ENCODE results near the gene TUBG1. TPM values are rescaled to one million over a fixed set of nuclear protein-coding genes. Genes with fewer than 3 reads are reported as not detected.
"Not testable (repeated sequence)": the region's sequence is repeated elsewhere in the genome, so short reads cannot be mapped to it uniquely, and the experiment has no call there.

Gene TUBG1
- polyA plus RNA-seq, 1 experiment = 28.4 TPM

- CTCF ChIA-PET = no interaction called here
- POLR2A ChIA-PET = no interaction called here
- H3K27ac ChIP-seq (ENCODE audit: low read depth, low read length) = no peak overlapping the region
- no peak overlapping the region for H3K4me3 ChIP-seq (ENCODE audit: low read depth, low read length)
- H3K27me3 ChIP-seq (ENCODE audit: control insufficient read depth, insufficient read depth, low read length) = no peaks in the 10 kb centered on the region
- DNase-seq (ENCODE audit: low read depth, low spot score) = no peak
- TF ChIP-seq CTCF (IDR thresholded peaks at IDR 0.05; ENCODE audit: low read depth, low read length) = no peak
- H3K9me3 ChIP-seq (ENCODE audit: control insufficient read depth, insufficient read depth, low read length) = no peaks in the 10 kb centered on the region; the same call in 1 of the 2 replicates
Observed at GRCh38 chr17:42612013-42612412, 2.5 kb downstream of the TUBG1 start.

GRCh38 chr17:42613699-42614295, 4.3 kb downstream of the TUBG1 start:
- CTCF ChIA-PET = no interaction called here
- Histone ChIP-seq H3K27me3 (ENCODE audit: control insufficient read depth, insufficient read depth, low read length) (no peaks in the 10 kb centered on the region), H3K9me3 (ENCODE audit: control insufficient read depth, insufficient read depth, low read length) (no peaks in the 10 kb centered on the region; the same call in 1 of the 2 replicates), H3K27ac (ENCODE audit: low read depth, low read length) (no peak overlapping the region), H3K4me3 (ENCODE audit: low read depth, low read length) (no peak overlapping the region)
- no peak for DNase-seq (ENCODE audit: low read depth, low spot score)
- POLR2A ChIA-PET = no interaction called here
- TF ChIP-seq CTCF (IDR thresholded peaks at IDR 0.05; ENCODE audit: low read depth, low read length) = no peak

- Histone ChIP-seq H3K27ac (ENCODE audit: low read depth, low read length) (no peak overlapping the region), H3K27me3 (ENCODE audit: control insufficient read depth, insufficient read depth, low read length) (peaks cover 3% of the 10 kb centered on the region), H3K9me3 (ENCODE audit: control insufficient read depth, insufficient read depth, low read length) (no peaks in the 10 kb centered on the region), H3K4me3 (ENCODE audit: low read depth, low read length) (no peak overlapping the region)
- POLR2A ChIA-PET = interaction anchor here (1.2 kb wide), 1 partner anchor 43 kb away, joined by 3 read pairs; no protein-coding TSS in a partner anchor
- DNase-seq (ENCODE audit: low read depth, low spot score) = no peak
- no peak for TF ChIP-seq CTCF (IDR thresholded peaks at IDR 0.05; ENCODE audit: low read depth, low read length)
- CTCF ChIA-PET = no interaction called here
Observed at GRCh38 chr17:42617956-42618431, 8.5 kb downstream of the TUBG1 start.

GRCh38 chr17:42618442-42619150, 9.1 kb downstream of the TUBG1 start:
- no peak for TF ChIP-seq CTCF (IDR thresholded peaks at IDR 0.05; ENCODE audit: low read depth, low read length)
- peaks cover 3% of the 10 kb centered on the region for H3K27me3 ChIP-seq (ENCODE audit: control insufficient read depth, insufficient read depth, low read length)
- H3K27ac ChIP-seq (ENCODE audit: low read depth, low read length) = no peak overlapping the region
- DNase-seq (ENCODE audit: low read depth, low spot score) = no peak
- ChIA-PET POLR2A (interaction anchor here (1.2 kb wide), 1 partner anchor 42 kb away, joined by 3 read pairs; no protein-coding TSS in a partner anchor), CTCF (no interaction called here)
- no peak overlapping the region for H3K4me3 ChIP-seq (ENCODE audit: low read depth, low read length)
- H3K9me3 ChIP-seq (ENCODE audit: control insufficient read depth, insufficient read depth, low read length) = no peaks in the 10 kb centered on the region

- POLR2A ChIA-PET = interaction anchor here (1.1 kb wide), 1 partner anchor 12 kb away, joined by 4 read pairs; the partner anchor contains the start of genes RETREG3 and TUBG1
- H3K27ac ChIP-seq (ENCODE audit: low read depth, low read length); DNase-seq (ENCODE audit: low read depth, low spot score); CTCF ChIA-PET; H3K4me3 ChIP-seq (ENCODE audit: low read depth, low read length); H3K9me3 ChIP-seq (ENCODE audit: control insufficient read depth, insufficient read depth, low read length); H3K27me3 ChIP-seq (ENCODE audit: control insufficient read depth, insufficient read depth, low read length): not testable (repeated sequence)
Observed at GRCh38 chr17:42621987-42622386, 12.5 kb downstream of the TUBG1 start.
